ENCODE measurements around the gene MSH3.

The MSH3 gene

GRCh38 chr5:80705216-80705769 lies 50.8 kb downstream of the MSH3 start:
- H3K36me3 ChIP-seq (ENCODE audit: control insufficient read depth, low read length) = peaks cover 18% of the 10 kb centered on the region
- no peak overlapping the region for H3K4me3 ChIP-seq (ENCODE audit: low read length)
- no peak overlapping the region for H3K4me2 ChIP-seq (ENCODE audit: low read length)
- peaks cover 14% of the 10 kb centered on the region for H3K4me1 ChIP-seq (ENCODE audit: control insufficient read depth, low read length)
- H3F3A ChIP-seq (ENCODE audit: control insufficient read depth, insufficient read depth) = no peaks in the 10 kb centered on the region
- no peak overlapping the region for H3K27ac ChIP-seq (ENCODE audit: low read depth, low read length)
- H3K27me3 ChIP-seq (ENCODE audit: control insufficient read depth, low read length) = no peaks in the 10 kb centered on the region
- H3K9me3 ChIP-seq (ENCODE audit: control insufficient read depth, insufficient read depth, low read length) = no peaks in the 10 kb centered on the region
- H4K20me1 ChIP-seq (ENCODE audit: control insufficient read depth, insufficient read depth, low read depth, low read length) = no peaks in the 10 kb centered on the region
- no peaks in the 10 kb centered on the region for H3K9me2 ChIP-seq (replicated peaks; ENCODE audit: control insufficient read depth, low read length)
- TF ChIP-seq EZH2phosphoT487 (IDR thresholded peaks at IDR 0.05; ENCODE audit: borderline replicate concordance, low read length) = no peak
- no peak for TF ChIP-seq CTCF (IDR thresholded peaks at IDR 0.05; ENCODE audit: low read depth, low read length, poor library complexity, severe bottlenecking)
- H3K79me2 ChIP-seq (ENCODE audit: control insufficient read depth, low read length) = no peaks in the 10 kb centered on the region

- no peak for TF ChIP-seq CTCF (IDR thresholded peaks at IDR 0.05; ENCODE audit: low read depth, low read length, poor library complexity, severe bottlenecking)
- no peak for TF ChIP-seq EZH2phosphoT487 (IDR thresholded peaks at IDR 0.05; ENCODE audit: borderline replicate concordance, low read length)
- H3K36me3 ChIP-seq (ENCODE audit: control insufficient read depth, low read length) = peaks cover 19% of the 10 kb centered on the region
- no peaks in the 10 kb centered on the region for H3F3A ChIP-seq (ENCODE audit: control insufficient read depth, insufficient read depth)
- no peaks in the 10 kb centered on the region for H3K9me2 ChIP-seq (replicated peaks; ENCODE audit: control insufficient read depth, low read length)
- peaks cover 14% of the 10 kb centered on the region for H3K4me1 ChIP-seq (ENCODE audit: control insufficient read depth, low read length)
- H3K79me2 ChIP-seq (ENCODE audit: control insufficient read depth, low read length) = no peaks in the 10 kb centered on the region
- no peaks in the 10 kb centered on the region for H4K20me1 ChIP-seq (ENCODE audit: control insufficient read depth, insufficient read depth, low read depth, low read length)
- H3K9me3 ChIP-seq (ENCODE audit: control insufficient read depth, insufficient read depth, low read length) = no peaks in the 10 kb centered on the region
- H3K4me2 ChIP-seq (ENCODE audit: low read length) = no peak overlapping the region
- H3K27me3 ChIP-seq (ENCODE audit: control insufficient read depth, low read length) = no peaks in the 10 kb centered on the region
- H3K27ac ChIP-seq (ENCODE audit: low read depth, low read length) = no peak overlapping the region
- H3K4me3 ChIP-seq (ENCODE audit: low read length) = no peak overlapping the region
These were observed 51.3 kb downstream of the MSH3 start for GRCh38 chr5:80705801-80706200.

GRCh38 chr5:80706835-80707447 lies 52.5 kb downstream of the MSH3 start:
- Histone ChIP-seq H3K9me3 (ENCODE audit: control insufficient read depth, insufficient read depth, low read length) (no peaks in the 10 kb centered on the region), H3F3A (ENCODE audit: control insufficient read depth, insufficient read depth) (no peaks in the 10 kb centered on the region), H3K9me2 (replicated peaks; ENCODE audit: control insufficient read depth, low read length) (no peaks in the 10 kb centered on the region), H3K36me3 (ENCODE audit: control insufficient read depth, low read length) (peaks cover 20% of the 10 kb centered on the region), H3K27ac (ENCODE audit: low read depth, low read length) (no peak overlapping the region), H3K4me2 (ENCODE audit: low read length) (no peak overlapping the region), H3K79me2 (ENCODE audit: control insufficient read depth, low read length) (no peaks in the 10 kb centered on the region), H3K4me1 (ENCODE audit: control insufficient read depth, low read length) (peaks cover 14% of the 10 kb centered on the region), H4K20me1 (ENCODE audit: control insufficient read depth, insufficient read depth, low read depth, low read length) (no peaks in the 10 kb centered on the region), H3K4me3 (ENCODE audit: low read length) (no peak overlapping the region), H3K27me3 (ENCODE audit: control insufficient read depth, low read length) (no peaks in the 10 kb centered on the region)
- TF ChIP-seq CTCF (IDR thresholded peaks at IDR 0.05; ENCODE audit: low read depth, low read length, poor library complexity, severe bottlenecking) (no peak), EZH2phosphoT487 (IDR thresholded peaks at IDR 0.05; ENCODE audit: borderline replicate concordance, low read length) (no peak)
